Pons (tissue), 1 donor: Measurements from ENCODE around the gene DNAJB11.
"Not testable (repeated sequence)": the region's sequence is repeated elsewhere in the genome, so short reads cannot be mapped to it uniquely, and the experiment has no call there.

ENCODE experiments used
- DNase-seq: peaks from one replicate; pipeline ENCODE4 v3.0.0-alpha.2; 2016; ENCODE audit warnings: low spot score

Gene DNAJB11

DNA sequence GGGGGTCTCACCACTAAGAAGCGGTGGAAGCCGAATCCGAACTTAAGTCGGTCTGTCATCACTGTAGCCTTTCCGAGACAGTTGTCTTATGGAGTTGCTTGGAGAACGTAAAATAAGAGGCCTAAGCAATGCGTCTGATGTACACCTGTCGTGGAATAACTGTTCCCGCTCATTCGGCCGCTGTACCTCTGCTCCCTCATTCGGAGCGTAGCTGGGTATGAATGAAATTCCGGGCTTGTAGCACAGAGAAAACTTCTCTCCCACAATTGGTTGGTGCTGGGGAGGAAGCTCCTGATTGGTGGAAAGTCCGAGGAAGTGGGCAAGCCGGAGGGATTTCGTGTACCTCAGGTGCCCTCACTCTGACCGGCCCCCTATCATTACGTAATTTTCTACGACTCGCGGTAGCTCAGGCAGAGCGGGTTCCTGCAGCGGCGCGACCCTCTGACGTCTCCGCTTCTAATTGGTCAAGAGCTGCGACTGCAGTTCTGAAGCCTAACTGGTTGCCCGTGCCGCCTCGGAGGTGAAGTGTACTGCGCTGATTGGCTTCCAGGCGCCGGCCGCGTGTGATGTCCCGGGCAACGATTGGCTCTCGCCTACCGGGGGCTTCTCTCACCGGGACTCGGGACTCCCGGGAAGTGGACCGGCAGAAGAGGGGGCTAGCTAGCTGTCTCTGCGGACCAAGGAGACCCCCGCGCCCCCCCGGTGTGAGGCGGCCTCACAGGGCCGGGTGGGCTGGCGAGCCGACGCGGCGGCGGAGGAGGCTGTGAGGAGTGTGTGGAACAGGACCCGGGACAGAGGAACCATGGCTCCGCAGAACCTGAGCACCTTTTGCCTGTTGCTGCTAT, at the start of gene DNAJB11:
Gene DNAJB11 (plus strand): TSS at position 625 of the 845 bp plus-strand sequence. CDS start 178 bp downstream, at position 803.
- peak; percentile 99 for DNase-seq

DNA sequence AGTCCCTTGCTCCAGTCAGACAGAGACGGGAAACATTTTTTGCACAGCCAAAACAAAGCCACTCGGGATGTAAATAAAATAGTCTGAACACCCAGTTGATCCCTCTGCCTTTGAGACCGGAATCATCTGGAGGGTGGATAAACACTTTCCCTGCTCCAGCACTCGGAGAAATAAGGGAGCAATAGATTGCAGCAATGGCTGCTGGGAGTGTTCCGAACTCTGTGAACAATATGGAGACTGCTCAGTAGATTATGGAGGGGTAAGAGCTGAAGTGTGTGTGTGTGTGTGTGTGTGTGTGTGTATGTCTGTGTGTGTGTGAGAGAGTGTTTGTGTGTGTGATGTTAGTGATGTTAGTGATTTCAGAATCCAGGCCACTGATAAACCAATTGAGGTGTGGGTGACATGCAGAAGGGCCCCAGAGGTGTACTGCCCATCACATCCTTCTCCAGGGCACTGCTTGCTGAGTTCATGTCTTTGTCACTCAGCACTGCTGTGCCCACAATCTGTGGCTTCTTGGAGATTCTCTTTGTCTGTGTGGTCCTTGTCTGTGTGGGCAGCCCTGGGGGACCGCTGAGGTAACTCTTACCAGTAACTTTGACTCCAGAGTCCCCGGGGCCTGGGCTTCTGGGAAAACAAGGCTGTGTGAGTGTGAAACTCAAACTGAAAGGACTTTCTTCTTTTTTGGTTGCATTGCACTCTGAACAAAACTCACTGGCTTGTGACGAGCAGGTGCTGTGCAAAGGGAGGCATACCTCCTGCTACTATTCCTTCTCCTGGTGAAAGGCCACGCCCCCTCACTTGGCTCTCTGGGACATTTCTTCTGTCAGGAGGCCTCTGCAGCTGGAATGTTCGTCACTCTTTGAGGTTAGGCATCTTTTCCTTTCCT, 49.3 kb upstream of the DNAJB11 start:
- no peak for DNase-seq

DNA sequence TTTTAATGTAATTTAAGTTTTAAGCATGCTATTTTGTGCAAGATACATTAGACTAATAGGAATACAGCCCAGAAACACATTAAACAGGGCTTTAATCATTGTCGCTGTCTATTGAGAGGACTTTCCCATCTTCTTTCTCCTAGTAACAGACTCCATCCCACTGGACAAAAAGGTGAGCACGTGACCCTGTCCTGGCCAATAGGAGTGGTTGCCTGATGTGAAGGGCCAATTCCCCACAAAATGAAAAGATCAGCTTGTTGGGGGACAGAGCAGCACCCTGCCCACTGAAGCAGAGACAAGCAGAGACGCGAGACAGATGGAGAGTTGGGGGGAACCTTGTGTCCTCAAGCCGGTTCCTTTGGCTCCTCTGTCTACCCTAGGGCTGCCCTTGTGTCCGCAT, 47.5 kb upstream of the DNAJB11 start:
- DNase-seq = no peak

DNA sequence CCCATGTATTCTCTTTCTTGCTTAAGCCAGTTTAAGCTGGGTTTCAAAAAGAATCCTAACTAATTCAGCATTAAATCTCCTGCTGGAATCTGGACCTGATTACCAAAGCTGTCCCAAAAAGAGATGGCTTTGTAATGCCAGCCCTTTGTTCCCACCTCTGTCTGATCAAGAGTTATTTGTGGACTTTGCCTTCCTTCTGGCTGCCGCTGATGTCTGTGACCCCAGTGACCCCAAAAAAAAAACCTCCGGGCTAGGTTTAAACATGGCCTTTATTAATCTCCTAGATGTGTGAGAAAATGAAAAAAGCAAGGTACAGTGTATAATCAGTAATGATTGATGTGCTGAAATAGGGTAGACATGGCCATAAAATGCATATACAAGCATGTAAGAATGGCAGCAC, 47.1 kb upstream of the DNAJB11 start:
- DNase-seq = no peak

DNA sequence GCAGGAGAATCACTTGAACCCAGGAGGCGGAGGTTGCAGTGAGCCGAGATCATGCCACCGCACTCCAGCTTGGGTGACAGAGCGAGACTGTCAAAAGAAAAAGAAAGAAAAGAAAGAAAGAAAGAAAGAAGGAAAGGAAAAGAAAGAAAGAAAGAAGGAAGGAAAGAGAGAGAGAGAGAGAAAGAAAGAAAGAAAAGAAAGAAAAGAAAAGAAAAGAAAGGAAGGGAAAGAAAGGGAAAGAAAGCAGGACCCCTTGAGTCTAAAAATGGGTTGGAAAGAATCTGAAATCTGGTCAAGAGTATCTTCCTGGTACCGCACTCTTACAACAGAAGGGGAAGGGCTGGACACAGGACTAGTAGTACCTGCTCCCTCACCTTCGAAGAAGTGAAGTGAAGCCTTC, 45.9 kb upstream of the DNAJB11 start:
- DNase-seq = no peak

DNA sequence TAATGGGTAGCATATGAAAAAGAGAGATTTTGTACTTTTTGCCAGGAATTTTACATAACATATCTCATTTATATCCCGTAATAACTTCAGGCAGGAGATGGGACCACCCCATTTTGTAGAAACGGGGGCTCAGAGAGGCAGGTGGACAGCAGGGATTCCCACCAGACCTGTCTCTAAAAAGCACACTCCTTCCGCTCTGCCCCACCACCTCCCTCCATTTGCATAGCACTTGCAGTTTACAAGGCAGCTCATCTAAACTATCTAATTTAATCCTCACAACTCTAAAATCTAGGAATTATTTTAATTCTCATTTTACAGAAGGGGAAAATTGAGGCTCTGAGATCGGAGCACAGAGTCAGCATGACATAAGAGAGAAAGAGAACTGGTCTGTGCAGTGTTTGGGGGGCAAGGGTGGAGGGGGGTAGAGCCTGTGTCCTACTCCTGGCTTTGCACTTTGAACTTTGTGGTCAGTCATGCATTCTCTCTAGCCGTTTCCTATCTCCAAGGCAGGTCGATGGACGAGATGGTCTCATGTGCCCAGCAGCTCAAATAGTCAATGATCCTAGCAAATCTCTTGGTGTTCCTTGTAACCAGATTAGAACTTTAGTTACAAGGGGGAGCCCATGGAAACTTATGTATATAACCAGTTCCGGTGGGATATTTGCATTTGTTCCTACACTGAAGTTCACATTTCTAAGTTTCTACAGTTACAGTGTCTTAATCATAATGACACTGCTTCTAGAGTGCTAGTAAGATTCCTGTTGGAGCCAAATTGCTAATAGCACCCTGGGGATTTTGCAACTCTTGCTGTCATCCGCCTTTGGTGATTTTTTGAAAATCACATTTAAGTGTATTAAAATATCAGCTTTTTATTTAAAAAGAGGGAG, 44.9 kb upstream of the DNAJB11 start:
- DNase-seq = no peak

DNA sequence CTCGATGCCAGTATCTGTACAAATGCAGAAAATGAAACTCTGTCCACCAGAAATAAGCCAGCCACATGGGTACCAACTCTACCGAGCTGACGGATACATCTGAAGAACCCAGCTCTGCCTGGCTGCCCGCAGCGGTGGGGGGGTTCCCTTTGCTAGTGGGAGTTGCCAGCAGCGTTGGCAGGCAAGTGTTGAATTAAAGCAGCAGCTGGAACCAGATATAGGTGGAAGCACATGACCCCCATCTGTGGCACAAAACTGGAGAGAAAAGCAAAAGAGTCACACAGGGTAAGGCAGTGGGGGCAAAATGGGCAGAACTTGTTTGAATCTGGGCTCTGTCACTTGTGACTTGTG, 44.3 kb upstream of the DNAJB11 start:
- no peak for DNase-seq

DNA sequence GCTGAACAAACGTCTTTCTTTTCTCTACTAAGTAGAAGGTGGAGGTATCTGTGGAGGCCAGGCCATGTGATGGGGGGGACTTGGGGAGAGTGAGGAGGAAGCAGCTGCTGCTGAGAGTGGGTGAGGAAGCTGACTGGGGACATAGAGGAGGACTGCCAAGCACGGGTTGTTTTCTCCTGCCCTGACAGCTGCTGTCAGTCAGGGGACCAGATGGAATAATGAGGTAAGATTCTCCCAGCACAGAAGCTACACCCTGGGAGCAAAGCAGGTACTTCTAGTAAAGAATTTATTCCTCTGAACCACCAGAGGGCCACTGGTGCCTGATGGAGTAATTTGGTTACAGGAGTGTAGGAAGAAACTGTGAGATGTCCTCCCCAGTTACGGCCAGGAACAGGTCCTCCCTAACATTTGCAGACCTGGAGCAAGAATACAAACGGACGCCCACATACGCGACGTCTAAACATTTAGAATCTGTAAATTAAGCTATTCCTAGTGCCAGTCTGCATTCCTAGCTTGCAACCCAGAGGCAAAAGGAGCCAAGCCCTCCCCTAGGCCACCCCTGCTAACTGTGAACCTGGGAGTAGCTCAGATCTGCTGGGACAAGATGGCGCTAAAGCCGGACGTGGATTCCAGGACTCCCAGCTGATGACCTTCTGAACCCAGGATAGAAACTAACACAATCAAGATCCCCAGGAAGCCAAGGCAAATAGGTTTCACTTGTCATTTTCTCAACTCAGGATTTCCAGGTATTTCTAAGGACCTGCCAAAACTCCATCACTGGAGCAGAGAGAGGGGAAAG, 41.1 kb upstream of the DNAJB11 start:
- DNase-seq = no peak

DNA sequence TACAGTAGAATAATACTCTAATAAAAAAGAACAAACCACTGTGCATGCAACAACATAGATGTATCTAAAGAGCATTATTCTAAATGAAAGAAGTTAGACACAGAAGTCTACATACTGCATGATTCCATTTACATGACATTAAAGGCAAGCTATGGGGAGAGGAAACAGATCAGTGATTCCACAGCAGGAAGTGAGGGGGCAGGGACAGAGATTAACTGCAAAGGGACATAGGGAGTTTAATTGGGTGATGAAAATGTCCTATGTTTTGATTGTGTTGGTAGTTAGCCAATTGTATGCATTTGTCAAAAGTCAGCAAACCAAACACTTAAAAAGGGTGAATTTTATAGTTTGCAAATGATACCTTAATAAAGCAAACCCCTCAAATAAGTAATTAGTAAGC, 40.1 kb upstream of the DNAJB11 start:
- no peak for DNase-seq

DNA sequence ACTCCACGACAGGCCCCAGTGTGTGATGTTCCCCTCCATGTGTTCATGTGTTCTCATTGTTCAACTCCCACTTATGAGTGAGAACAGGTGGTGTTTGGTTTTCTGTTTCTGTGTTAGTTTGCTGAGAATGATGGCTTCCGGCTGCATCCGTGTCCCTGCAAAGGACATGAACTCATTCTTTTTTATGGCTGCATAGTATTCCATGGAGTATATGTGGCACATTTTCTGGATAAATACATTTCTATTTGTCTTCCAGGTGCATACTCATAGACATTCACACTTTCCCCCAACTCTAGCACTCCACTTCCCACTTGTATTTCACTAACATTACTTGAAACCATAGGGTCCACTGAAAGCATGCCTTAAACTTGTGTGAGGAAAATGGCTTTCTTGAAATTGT, 38.8 kb upstream of the DNAJB11 start:
- not testable (repeated sequence) for DNase-seq

DNA sequence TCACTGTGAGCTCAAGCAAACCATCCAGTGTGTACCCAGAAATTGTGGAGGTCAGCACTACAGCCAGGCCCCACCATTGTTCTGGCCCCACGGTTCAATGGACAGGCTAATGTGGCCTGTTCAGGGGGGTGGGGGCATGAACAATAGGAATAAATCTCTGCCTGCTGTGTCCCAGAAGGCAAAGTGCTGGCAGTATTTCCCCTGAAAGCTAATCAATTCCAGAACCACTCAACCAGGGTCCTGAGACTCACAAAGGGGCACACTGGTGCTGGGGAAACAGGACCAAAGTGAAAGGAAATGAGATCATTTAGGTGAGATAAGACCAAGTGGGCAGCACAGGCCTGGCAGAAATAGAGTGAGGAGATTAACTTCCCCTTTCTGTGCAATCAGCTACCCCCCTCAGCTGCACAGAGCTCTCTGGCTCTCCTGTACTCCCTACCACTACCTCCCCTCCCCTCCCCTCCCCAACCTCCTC, 37.9 kb upstream of the DNAJB11 start:
- DNase-seq = no peak

DNA sequence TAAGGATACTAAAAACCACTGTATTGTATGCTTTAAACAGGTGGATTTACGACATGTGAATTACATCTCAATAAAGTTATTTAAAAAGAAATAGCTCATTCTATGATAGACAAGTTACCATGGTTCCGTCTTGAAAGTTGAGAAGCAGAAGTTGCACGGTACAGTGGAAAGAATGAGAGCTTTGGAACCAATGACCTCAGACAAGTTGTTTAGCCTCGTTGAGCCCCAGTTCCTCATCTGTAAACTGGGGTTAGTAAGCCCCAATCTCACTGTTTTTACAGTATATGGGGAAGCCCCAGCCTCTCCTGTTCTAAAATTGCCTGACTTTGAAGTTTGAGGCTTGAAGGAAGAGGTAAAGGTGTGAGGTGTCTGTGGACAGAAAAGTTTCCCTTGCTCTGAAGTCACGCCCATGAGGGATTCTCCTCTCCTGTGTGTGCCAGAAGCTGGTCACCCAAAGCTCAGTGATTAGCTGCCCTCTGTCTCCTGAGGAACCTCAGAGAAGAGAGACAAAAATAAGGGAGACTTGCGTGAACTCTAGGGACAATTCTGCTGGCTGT, 36.3 kb upstream of the DNAJB11 start:
- DNase-seq = peak; percentile 66

DNA sequence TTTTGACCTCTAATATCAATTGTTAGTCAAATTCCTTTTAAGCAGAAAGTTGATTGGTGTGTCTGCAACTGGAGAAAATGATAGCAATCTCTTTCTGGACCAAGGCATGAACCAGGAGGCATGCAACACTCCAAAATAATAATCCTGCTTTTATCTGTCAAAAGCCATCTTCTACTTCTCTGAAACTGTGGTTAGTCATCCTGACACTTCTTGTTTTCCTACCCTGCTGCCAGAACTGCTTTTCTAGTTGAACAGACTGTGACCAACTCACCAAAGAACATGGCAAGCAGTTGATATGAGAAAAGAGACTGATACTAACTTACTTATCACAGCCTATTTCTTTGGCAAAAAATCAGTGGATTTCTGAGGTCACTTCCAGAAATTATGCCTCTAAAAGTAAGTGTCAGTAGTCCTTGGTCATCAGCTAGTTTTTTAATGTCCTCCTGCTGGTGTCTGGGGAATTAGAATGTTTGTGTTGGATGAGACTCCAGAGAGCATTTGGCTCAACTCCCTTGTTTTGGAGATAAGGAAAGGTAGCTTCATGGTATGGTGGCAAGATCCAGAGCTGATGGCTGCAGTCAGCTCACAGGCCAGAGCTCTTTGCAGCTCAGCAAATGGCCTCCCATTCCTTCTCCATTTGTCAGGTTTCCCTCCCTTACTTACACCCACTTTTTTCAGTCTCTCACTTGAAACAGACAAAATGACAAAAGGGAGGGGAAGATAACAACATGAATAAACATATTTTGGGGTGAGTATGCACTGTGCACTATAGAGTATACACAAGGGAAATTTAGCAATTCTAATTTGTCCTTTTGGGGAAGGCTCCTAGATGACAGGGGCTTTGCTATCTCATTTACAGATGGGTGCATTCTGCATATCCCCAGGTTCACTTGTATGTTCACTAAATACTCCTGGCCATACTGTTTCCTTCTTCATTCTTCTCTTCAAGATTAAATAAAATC, 33.4 kb upstream of the DNAJB11 start:
- DNase-seq = no peak

DNA sequence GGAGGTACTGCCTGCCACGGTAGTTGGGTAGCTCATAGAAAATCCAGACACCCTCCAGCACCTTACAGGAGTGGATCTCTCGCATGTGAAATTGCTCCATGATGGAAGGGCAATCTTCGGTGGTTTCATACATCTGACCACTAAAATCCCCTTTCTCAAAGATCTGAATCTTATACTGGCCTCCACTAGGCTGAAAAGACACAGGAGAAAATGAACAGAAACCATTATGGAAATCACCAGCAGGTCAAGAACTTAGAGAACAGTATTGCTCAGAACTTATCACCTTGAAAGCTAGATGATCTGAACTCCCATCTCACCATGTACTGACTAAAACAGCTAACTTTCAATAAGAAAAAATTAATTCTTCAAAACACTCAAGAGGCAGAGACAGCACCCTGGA, 31.7 kb upstream of the DNAJB11 start:
- DNase-seq = no peak

DNA sequence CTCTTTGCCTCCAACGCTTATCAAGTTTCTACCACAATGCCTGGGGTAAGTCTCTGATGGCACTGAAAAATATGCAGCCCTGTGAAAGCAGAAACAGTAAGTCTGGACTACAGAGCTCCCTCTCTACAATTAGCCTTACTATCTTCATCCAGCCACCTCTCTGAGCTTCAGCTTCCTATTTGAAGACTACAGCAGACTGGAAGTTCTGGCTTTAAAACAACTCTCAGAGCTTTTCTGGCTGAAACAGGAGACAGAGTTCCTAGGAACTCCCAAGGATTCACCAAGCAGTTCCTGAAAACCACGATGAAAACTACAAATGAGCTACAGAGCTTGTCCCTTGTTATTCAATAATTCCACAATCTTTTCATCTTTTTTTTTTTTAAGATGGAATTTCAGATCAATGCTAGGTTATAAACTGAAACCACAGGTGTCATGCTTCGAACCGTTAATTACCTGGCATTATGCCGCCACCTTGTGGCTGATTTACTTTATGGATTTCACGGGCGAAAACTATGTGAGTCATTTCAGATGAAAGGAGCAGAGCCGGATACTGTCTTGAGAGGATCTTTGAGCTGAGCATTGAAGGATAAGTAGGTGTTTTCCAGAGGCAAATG, 30.2 kb upstream of the DNAJB11 start:
- DNase-seq = peak; percentile 88

DNA sequence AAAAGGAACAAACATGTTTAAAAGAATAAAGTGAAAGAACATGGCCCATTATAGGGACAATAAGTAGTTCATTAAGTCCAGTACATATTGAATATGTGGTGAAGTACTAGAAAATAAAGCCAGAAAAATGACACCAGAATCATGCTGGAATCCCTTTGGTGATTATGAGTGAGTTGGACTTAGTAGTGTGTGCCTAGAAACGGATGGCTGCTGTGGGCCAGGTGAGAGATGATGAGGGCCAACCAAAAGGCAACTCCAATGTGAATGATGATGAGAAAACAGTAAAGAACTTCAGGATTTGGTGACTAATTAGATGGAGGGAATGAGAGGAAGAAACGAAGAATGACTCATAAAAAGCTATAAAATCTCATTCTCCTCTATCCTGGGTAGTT, 29.7 kb upstream of the DNAJB11 start:
- DNase-seq = no peak

DNA sequence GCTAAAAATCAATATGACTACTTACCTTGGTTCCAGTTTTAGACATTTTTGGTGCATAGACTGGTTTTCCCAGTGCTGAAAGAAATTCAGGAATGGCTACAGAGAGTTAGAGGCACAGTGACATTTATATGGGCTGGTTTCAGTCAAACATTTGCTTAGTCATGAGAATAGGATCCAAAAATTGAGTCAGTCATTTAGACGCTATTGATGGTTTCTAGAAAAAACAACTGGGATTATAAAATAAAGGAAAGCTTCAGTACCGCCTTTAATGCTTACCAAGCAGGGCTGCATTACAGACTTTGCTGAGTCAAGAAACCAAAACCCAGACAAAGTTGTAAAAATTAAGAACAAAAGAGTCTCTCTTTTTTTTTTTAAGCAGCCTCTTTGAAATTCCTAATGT, 26.2 kb upstream of the DNAJB11 start, which contains the start of gene CRYGS:
Gene CRYGS (minus strand): TSS at position 100 of the 400 bp plus-strand sequence. CDS start 54 bp downstream, at position 46.
- DNase-seq = no peak

DNA sequence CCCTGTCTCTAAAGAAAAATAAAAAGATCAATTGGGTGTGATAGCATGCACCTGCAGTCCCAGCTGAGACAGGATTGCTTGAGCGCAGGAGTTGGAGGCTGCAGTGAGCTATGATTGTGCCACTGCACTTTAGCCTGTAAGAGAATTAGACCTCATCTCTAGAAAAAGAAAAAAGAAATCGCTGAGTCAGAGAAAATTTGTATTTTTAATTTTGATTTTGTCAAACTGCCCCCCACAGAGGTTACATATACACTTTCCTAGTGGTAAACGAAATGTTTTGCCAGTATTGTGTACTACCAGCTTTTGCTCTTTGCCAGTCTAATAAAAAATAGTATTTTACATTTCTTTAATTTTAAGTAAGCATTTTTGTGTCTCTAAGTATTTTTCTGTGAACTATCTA, 21.0 kb upstream of the DNAJB11 start:
- DNase-seq = no peak

DNA sequence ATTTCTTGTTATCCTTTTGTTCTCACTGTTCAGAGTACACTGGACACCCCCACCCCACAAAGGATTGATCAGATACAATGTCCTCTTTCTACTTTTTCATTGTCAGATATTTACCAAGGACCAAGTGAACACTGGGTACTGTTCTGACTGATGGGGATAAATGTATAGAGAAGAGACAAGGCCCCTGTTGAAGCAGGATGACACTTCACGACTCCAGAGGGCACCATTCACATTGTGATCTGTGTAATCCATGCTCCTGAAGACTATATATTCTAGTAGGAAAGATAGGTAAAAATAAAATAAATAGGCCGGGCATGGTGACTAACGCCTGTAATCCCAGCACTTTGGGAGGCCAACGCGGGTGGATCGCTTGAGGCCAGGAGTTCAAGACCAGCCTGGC, 19.1 kb upstream of the DNAJB11 start:
- peak; percentile 36 for DNase-seq
